SW480 (cell line): ENCODE measurements around the gene ZNF749.
A peak's percentile ranks its signal among the peaks of the same experiment; 100 is the strongest.
"Not testable (repeated sequence)": the region's sequence is repeated elsewhere in the genome, so short reads cannot be mapped to it uniquely, and the experiment has no call there.

Experiments
- DNase-seq: peaks from one replicate; pipeline ENCODE4 v3.0.0-alpha.2; 2016; ENCODE audit warnings: low spot score

Gene ZNF749

DNA sequence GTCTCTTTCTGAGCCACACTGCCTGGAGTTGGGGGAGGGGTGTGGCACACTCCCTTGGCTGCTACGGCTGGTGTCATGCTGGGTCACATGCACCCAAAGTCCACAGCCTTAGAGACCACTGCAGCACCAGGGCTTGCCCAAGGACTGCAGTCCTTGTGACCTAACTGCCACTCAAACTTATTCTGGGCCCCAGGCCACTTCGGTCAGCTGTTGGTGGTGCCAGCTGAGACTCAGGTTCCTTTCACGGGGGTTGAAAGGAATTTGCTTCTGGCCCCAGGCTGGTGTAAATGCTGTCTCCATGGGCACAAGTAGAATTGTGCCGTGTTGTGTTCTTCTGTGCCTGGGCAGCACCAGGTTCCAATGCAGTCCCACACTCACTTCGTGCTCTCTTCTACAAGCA lies 31.4 kb downstream of the ZNF749 start:
- no peak for DNase-seq

DNA sequence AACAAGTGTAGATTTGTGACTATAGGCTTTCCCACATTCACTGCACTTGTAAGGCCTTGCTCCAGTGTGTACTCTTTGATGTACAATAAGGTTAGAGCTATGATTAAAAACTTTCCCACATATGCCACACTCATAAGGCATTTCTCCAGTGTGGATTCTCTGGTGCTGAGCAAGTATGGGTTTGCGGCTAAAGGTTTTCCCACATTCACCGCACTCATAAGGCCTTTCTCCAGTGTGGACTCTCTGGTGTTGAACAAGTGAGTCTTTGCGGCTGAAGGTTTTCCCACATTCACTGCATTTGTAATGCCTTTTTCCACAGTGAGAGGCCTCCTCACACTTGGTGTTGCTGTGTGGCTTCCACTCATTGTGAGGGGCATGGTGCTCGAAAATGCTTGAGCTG lies 38.5 kb downstream of the ZNF749 start:
- no peak for DNase-seq

DNA sequence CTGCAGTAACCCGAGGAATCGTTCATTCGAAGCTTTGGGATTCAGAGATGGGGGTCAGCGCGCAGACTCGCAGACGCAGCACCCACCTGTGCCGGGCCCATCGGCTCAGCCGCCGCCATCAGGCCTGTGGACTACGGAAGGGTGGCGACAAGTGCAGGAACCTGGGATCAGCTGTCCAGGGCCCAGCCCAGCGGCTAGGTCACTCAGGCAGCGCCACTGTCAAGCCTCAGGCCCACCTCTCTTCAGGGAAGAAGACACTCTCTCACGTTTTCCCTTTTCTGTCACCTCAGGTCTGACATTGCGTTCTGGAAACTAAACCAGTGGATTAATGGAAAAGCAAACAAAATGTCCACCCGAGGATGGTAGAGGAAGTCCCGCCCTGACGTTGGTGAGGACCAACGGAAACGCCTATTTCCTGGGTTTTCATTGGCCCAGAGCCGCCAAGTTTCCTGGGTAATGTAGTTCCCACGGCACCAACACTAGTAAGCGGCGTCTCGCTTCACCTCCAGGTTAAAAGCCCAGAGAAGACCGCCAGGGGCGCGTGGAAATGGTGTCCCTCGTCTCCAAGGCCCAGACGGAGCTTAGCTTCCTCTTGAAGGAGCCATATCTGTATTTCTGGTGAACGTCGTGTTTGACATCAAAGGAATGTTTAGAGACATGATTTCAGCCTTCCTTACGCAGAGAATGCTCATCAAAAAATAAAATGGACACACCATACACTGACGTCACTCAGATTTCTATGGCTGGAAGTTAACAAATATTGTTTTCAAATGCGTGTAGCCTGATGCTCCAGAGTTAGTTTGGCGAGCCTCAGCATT lies 42.3 kb downstream of the ZNF749 start, which contains the start of gene ZNF772:
TSS of gene ZNF772 (minus strand) at position 376 of the 818 bp plus-strand sequence. CDS start at position 119, 257 bp downstream.
- DNase-seq = peak; percentile 75

DNA sequence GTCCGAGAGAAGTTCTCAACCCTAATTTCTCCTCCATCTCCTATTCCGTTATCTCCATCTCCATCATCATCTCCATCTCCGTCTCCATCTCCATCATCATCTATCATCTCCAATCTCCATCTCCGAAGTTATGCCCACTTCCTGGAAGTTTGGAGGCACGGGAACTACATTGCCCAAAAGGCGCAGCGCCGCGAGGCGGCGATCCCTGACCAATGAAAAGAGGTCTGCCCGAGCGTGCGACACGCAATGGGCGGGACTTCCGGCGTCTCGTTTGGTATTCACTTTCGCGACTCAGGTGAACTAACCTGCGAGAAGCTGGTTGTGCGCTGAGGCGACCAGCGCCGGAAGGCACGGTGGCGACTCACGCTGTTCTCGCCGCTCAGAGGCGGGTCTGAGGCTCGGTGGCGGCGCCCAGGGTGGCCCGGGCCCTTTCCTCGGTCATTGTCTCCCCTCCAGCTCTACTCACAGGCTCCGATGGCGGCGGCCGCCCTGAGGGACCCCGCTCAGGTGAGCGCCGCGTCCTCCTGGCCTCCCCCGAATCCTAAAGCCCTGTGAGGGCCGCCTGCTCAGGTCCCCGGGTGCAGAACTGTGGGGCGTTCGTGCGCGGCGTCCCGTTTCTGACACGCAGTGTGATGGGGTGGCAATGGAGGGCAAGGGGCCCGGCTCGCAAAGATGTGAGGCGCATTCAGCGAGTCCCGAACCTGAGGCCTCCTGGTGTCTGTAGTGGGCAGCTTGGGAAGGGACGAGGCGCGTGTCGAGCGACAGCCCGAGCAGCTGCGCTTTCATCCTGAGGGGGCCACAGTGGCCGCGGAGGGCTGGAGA lies 52.6 kb downstream of the ZNF749 start, which contains the start of gene ZNF419:
TSS of gene ZNF419 (plus strand) at position 274 of the 822 bp plus-strand sequence. CDS start at position 475, 201 bp downstream.
- peak; percentile 92 for DNase-seq

DNA sequence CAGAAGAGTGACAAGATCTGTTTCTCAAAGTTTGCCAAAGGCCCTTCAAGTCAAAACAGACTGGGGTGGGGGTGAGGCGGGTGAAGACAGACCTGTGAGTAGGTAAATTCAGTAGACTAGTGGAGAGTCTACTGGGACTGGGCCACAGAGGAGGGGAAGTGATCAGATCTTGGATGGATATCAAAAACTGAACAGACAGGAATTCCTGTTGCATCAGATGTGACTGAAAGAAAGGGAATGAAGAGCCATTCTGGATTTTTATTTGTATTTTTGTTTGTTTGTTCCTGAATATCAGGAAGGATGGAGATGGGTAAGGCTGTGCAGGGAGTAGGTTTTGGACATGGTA lies 53.1 kb downstream of the ZNF749 start:
- not testable (repeated sequence) for DNase-seq
